ENCODE measurements around the gene SLIRP.
A peak's percentile ranks its signal among the peaks of the same experiment; 100 is the strongest.

SLIRP gene

GRCh38 chr14:77760381-77761204 lies 52.7 kb downstream of the SLIRP start, which contains the start of gene SNW1:
Gene SNW1 (minus strand): TSS chr14:77761156. CDS start chr14:77761127, 29 bp downstream.
- no peak for TF ChIP-seq CTCF (IDR thresholded peaks at IDR 0.05; ENCODE audit: extremely low read depth, insufficient read depth, missing control alignments)
- in situ Hi-C loops (cut with MboI; ENCODE audit: low pct_unique_long_range_greater_than_20kb, low sequenced_read_pairs, unreplicated experiment): no loop called here
- DNase-seq (ENCODE audit: low spot score): peak; percentile 92

- TF ChIP-seq CTCF (IDR thresholded peaks at IDR 0.05; ENCODE audit: extremely low read depth, insufficient read depth, missing control alignments): peak; percentile 38
- DNase-seq (ENCODE audit: low spot score): no peak
- in situ Hi-C loops (cut with MboI; ENCODE audit: low pct_unique_long_range_greater_than_20kb, low sequenced_read_pairs, unreplicated experiment): no loop called here
Measured at GRCh38 chr14:77761205-77761931, 53.5 kb downstream of the SLIRP start.

GRCh38 chr14:77763316-77763715 lies 55.4 kb downstream of the SLIRP start:
- in situ Hi-C loops (cut with MboI; ENCODE audit: low pct_unique_long_range_greater_than_20kb, low sequenced_read_pairs, unreplicated experiment): no loop called here

GRCh38 chr14:77763978-77764377 lies 56.1 kb downstream of the SLIRP start:
- no peak for TF ChIP-seq CTCF (IDR thresholded peaks at IDR 0.05; ENCODE audit: extremely low read depth, insufficient read depth, missing control alignments)
- no peak for DNase-seq (ENCODE audit: low spot score)
- in situ Hi-C loops (cut with MboI; ENCODE audit: low pct_unique_long_range_greater_than_20kb, low sequenced_read_pairs, unreplicated experiment): no loop called here

More at GRCh38 chr14:77763316-77763715, 55.4 kb downstream of the SLIRP start:
- no peak for TF ChIP-seq CTCF (IDR thresholded peaks at IDR 0.05; ENCODE audit: extremely low read depth, insufficient read depth, missing control alignments)
- DNase-seq (ENCODE audit: low spot score): no peak

Measured in GM13977 (cell line).